Naive thymus-derived CD4-positive, alpha-beta T cell (primary cell): ENCODE results near the gene USP22. TPM values are rescaled to one million over a fixed set of nuclear protein-coding genes. Genes with fewer than 3 reads are reported as not detected.

Source experiments
- ATAC-seq: fragments of 150-1000 bp; cut with Tn5 transposase; 2 replicates; pipeline ENCODE4 v1.10.0; 2021; ENCODE audit warnings: mild to moderate bottlenecking, moderate library complexity
- CTCF ChIA-PET: fragments of 350-600 bp; sonication (Branson Sonifier 250); formaldehyde crosslinking; loops from one replicate; lab custom pipeline; 2021; ENCODE audit warnings: antibody characterized with exemption; lab: Charles Lee
- POLR2A ChIA-PET: fragments of 350-600 bp; sonication (Branson Sonifier 250); formaldehyde crosslinking; loops from one replicate; lab custom pipeline; 2021; ENCODE audit warnings: antibody characterized with exemption, inconsistent platforms; lab: Charles Lee
- DNase-seq, 9 donors: peaks; one replicate each; pipeline versions ENCODE4 v3.0.0 to v3.0.0-alpha.2; 2020 to 2022; ENCODE audit warnings: mixed read lengths in 1 of 9
- H3K27ac ChIP-seq: one replicate; pipeline ENCODE4 v1.7.0; 2013; ENCODE audit warnings: mild to moderate bottlenecking, low read depth, low read length, moderate library complexity
- H3K27me3 ChIP-seq, 2 donors: one replicate each; pipeline ENCODE4 v1.7.0; 2013; ENCODE audit warnings: low read length in 2 of 2, mild to moderate bottlenecking in 2 of 2, moderate library complexity in 2 of 2; ENCODE audit not compliant: control insufficient read depth in 2 of 2, insufficient read depth in 2 of 2
- H3K36me3 ChIP-seq, 3 experiments: 1 replicate in 2 of 3; 2 replicates in 1 of 3; pipeline ENCODE4 v1.7.0; 2013; ENCODE audit warnings: low read length in 3 of 3, mild to moderate bottlenecking in 3 of 3, moderate library complexity in 1 of 3; ENCODE audit not compliant: insufficient read depth in 3 of 3, control insufficient read depth in 2 of 3
- H3K4me1 ChIP-seq, 2 donors: one replicate each; pipeline ENCODE4 v1.7.0; 2013; ENCODE audit warnings: low read length in 2 of 2, mild to moderate bottlenecking in 2 of 2, moderate library complexity in 1 of 2; ENCODE audit not compliant: control insufficient read depth in 2 of 2, insufficient read depth in 2 of 2
- H3K4me3 ChIP-seq: 2 replicates; pipeline ENCODE4 v1.7.0; 2013; ENCODE audit warnings: mild to moderate bottlenecking, low read length
- H3K9me3 ChIP-seq, 3 experiments: 1 replicate in 2 of 3; 2 replicates in 1 of 3; pipeline ENCODE4 v1.7.0; 2013; ENCODE audit warnings: low read length in 3 of 3; ENCODE audit not compliant: control insufficient read depth in 2 of 3
- H3K27ac Mint-ChIP-seq, 9 donors: one replicate each; pipeline ENCODE4 v1.8.0; 2020 to 2022; ENCODE audit warnings: mixed read lengths in 9 of 9, mild to moderate bottlenecking in 8 of 9, moderate library complexity in 5 of 9, inconsistent platforms in 2 of 9
- H3K27me3 Mint-ChIP-seq, 5 donors: one replicate each; pipeline ENCODE4 v1.8.0; 2021 to 2022; ENCODE audit warnings: mixed read lengths in 5 of 5, mild to moderate bottlenecking in 1 of 5
- H3K36me3 Mint-ChIP-seq, 5 donors: one replicate each; pipeline ENCODE4 v1.8.0; 2020 to 2022; ENCODE audit warnings: mixed read lengths in 5 of 5, mild to moderate bottlenecking in 3 of 5, inconsistent platforms in 1 of 5
- H3K4me1 Mint-ChIP-seq, 7 donors: one replicate each; pipeline ENCODE4 v1.8.0; 2020 to 2022; ENCODE audit warnings: mixed read lengths in 7 of 7, mild to moderate bottlenecking in 3 of 7, inconsistent platforms in 1 of 7
- H3K4me3 Mint-ChIP-seq, 10 donors: one replicate each; pipeline ENCODE4 v1.8.0; 2020 to 2022; ENCODE audit warnings: mild to moderate bottlenecking in 10 of 10, mixed read lengths in 10 of 10, moderate library complexity in 6 of 10, inconsistent platforms in 2 of 10
- H3K9me3 Mint-ChIP-seq, 11 donors: one replicate each; pipeline ENCODE4 v1.8.0; 2020 to 2022; ENCODE audit warnings: mixed read lengths in 11 of 11, mild to moderate bottlenecking in 4 of 11, inconsistent platforms in 1 of 11, moderate library complexity in 1 of 11
- intact Hi-C, 2 donors: fragments of 100-400 bp; cut with micrococcal nuclease; formaldehyde crosslinking; loops; one replicate each; pipeline ENCODE4 v1.15.1; 2023
- polyA plus RNA-seq, 2 donors: library from polyadenylated mRNA; unstranded; fragments of 300-500 nt; fragmentation: Illumina TruSeq; gene quantifications; one replicate each; pipeline ENCODE4 v1.2.3, GENCODE V29; 2021
- total RNA-seq, 6 experiments: library from RNA in 5 of 6; stranded (reverse) in 5 of 6; gene quantifications; 1 replicate in 5 of 6; 2 replicates in 1 of 6; pipeline ENCODE4 v1.2.3 and lab custom pipeline; 2021 to 2026

The USP22 gene
- total and polyA plus RNA-seq, 7 experiments from 2014 or later, result 35.0 to 172 (median 138) TPM

DNA sequence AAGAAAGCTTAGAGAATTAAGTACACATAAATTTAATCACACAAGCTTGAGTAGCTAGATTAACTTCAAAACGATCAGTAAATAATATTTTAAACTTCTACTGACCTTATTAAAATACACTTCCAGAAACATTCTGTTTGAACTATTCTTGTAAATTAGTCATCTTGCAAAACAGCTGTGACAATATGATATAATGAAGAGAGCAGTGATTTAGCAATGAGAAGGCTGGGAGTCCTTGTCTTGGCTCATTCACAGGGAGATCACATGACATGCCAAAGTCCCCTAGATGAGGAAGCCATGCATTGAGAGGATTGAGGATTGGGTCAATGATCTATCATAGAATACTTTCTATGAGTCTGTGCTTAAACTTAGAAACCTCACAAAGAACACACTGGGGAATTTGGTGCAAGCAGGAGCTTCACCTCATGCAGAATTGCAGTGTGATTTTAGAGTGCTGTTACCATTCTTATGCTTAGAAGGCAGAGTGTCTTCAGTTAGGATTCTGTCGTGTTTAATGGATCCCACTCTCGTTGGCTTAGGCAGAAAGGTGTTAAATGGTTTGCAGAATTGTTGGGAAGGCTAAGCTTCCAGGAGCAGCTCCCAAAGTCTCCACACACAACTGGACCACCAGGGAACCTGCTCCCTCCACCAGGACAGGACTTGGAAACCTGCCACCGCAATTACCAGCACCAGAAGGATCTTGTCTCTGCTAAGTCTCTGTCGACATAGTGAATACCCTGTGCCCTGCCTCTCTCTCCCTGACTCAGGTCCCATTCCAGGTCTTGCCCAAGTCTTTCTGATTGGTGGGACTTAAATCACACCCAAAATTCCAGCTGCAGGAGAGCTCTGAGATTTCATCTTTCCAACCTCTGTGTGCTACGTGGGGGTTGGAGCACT lies 87.1 kb downstream of the USP22 start:
- Mint-ChIP-seq H3K4me1 (no peaks in the 10 kb centered on the region), H3K4me3 (no peak overlapping the region), H3K27ac (no peak overlapping the region), H3K36me3 (no peaks in the 10 kb centered on the region), H3K9me3 (no peaks in the 10 kb centered on the region), H3K27me3 (peaks cover 23 to 28% (median 27%) of the 10 kb centered on the region in 5 donors)
- intact Hi-C loops, result no loop called here
- Histone ChIP-seq H3K27ac (no peak overlapping the region), H3K9me3 (no peaks in the 10 kb centered on the region), H3K27me3 (no peaks in the 10 kb centered on the region), H3K36me3 (no peaks in the 10 kb centered on the region), H3K4me3 (no peak overlapping the region), H3K4me1 (no peaks in the 10 kb centered on the region)
- DNase-seq (no peak), ATAC-seq (no peak)
- ChIA-PET POLR2A (no interaction called here), CTCF (no interaction called here)

GRCh38 chr17:20954794-20955193 lies 88.0 kb downstream of the USP22 start:
- no peaks in the 10 kb centered on the region for H3K27me3 ChIP-seq
- Mint-ChIP-seq H3K9me3 (no peaks in the 10 kb centered on the region), H3K4me3 (no peak overlapping the region), H3K4me1 (no peaks in the 10 kb centered on the region), H3K36me3 (no peaks in the 10 kb centered on the region), H3K27ac (no peak overlapping the region), H3K27me3 (peaks cover 23 to 31% (median 29%) of the 10 kb centered on the region in 5 donors)
- CTCF ChIA-PET, result no interaction called here
- no peaks in the 10 kb centered on the region for H3K36me3 ChIP-seq
- DNase-seq, result no peak
- no peak overlapping the region for H3K4me3 ChIP-seq
- H3K27ac ChIP-seq, result no peak overlapping the region
- intact Hi-C loops, result no loop called here
- no peak for ATAC-seq
- POLR2A ChIA-PET, result no interaction called here
- no peaks in the 10 kb centered on the region for H3K4me1 ChIP-seq
- no peaks in the 10 kb centered on the region for H3K9me3 ChIP-seq

GRCh38 chr17:20952183-20952582 lies 90.6 kb downstream of the USP22 start:
- H3K4me3 Mint-ChIP-seq, result no peak overlapping the region
- H3K27me3 ChIP-seq, result no peaks in the 10 kb centered on the region
- ATAC-seq (no peak), DNase-seq (no peak)
- H3K9me3 Mint-ChIP-seq, result peaks cover 0 to 2% (median 0%) of the 10 kb centered on the region in 11 donors
- H3K4me3 ChIP-seq, result no peak overlapping the region
- peaks cover 0 to 4% (median 0%) of the 10 kb centered on the region in 7 donors for H3K4me1 Mint-ChIP-seq
- ChIA-PET POLR2A (no interaction called here), CTCF (interaction anchor here (0.6 kb wide), 1 partner anchor 561 kb away, joined by 3 read pairs; no protein-coding TSS in a partner anchor)
- H3K4me1 ChIP-seq, result no peaks in the 10 kb centered on the region
- H3K9me3 ChIP-seq, result no peaks in the 10 kb centered on the region
- no peak overlapping the region for H3K27ac Mint-ChIP-seq
- no peaks in the 10 kb centered on the region for H3K36me3 ChIP-seq
- H3K27ac ChIP-seq, result no peak overlapping the region
- no peaks in the 10 kb centered on the region for H3K36me3 Mint-ChIP-seq
- intact Hi-C loops, result no loop called here
- peaks cover 18 to 29% (median 22%) of the 10 kb centered on the region in 5 donors for H3K27me3 Mint-ChIP-seq

Other genes with a start within 250 kb of the USP22 start
- 10 to 100 TPM in 2 of 5 experiments, 1 to 10 TPM in 3; 7.5 to 15.1 (median 10.0) TPM for gene DHRS7B, start 84.0 kb upstream of the USP22 start, total RNA-seq
- 10 to 100 TPM in 1 of 2 donors, 1 to 10 TPM in 1; 5.9 to 13.7 TPM for gene DHRS7B, start 84.0 kb upstream of the USP22 start, polyA plus RNA-seq
- 10 to 100 TPM; 11.7 to 22.9 (median 19.3) TPM for gene TMEM11, start 171.2 kb upstream of the USP22 start, total RNA-seq
- 10 to 100 TPM; 23.5 to 47.9 TPM for gene TMEM11, start 171.2 kb upstream of the USP22 start, polyA plus RNA-seq
- gene NATD1, start 210.4 kb upstream of the USP22 start, total RNA-seq, result 10 to 100 TPM in 2 of 5 experiments, 1 to 10 TPM in 3; 2.5 to 11.1 (median 8.9) TPM
- 1 to 10 TPM; 1.7 to 2.9 TPM for gene NATD1, start 210.4 kb upstream of the USP22 start, polyA plus RNA-seq
- gene MAP2K3, start 241.7 kb upstream of the USP22 start, total RNA-seq, result 100 to 1,000 TPM in 1 of 5 experiments, 10 to 100 TPM in 4; 37.5 to 127 (median 39.2) TPM
- 10 to 100 TPM; 47.7 to 76.7 TPM for gene MAP2K3, start 241.7 kb upstream of the USP22 start, polyA plus RNA-seq